GM18498 (cell line): ENCODE data around the gene PARVB.
"Not testable (repeated sequence)": the region's sequence is repeated elsewhere in the genome, so short reads cannot be mapped to it uniquely, and the experiment has no call there.

Experiments used
- ATAC-seq: cut with Tn5 transposase; IDR thresholded peaks from one replicate; pipeline ENCODE4 v1.9.1; 2021; ENCODE audit warnings: mild to moderate bottlenecking, moderate library complexity; ENCODE audit not compliant: unreplicated experiment

PARVB gene

GRCh38 chr22:43996170-43996980 is 27.7 kb upstream of the PARVB start:
- ATAC-seq = no peak

GRCh38 chr22:43996981-43997265 is 27.2 kb upstream of the PARVB start:
- ATAC-seq = no peak

GRCh38 chr22:43998679-43999264 is 25.3 kb upstream of the PARVB start:
- no peak for ATAC-seq

- no peak for ATAC-seq
Observed at GRCh38 chr22:43999378-43999777, 24.7 kb upstream of the PARVB start.

- no peak for ATAC-seq
Observed at GRCh38 chr22:44000123-44000522, 24.0 kb upstream of the PARVB start.

- no peak for ATAC-seq
Observed at GRCh38 chr22:44001521-44001920, 22.6 kb upstream of the PARVB start.

- ATAC-seq = no peak
Observed at GRCh38 chr22:44002324-44002723, 21.8 kb upstream of the PARVB start.

- ATAC-seq = no peak
Observed at GRCh38 chr22:44002997-44003396, 21.1 kb upstream of the PARVB start.

- ATAC-seq = no peak
Observed at GRCh38 chr22:44003405-44004103, 20.5 kb upstream of the PARVB start.

- ATAC-seq = no peak
Observed at GRCh38 chr22:44004104-44004460, 20.0 kb upstream of the PARVB start.

- no peak for ATAC-seq
Observed at GRCh38 chr22:44005524-44005923, 18.6 kb upstream of the PARVB start.

GRCh38 chr22:44012162-44012561 is 11.9 kb upstream of the PARVB start:
- ATAC-seq = no peak

- ATAC-seq = no peak
Observed at GRCh38 chr22:44012591-44012990, 11.5 kb upstream of the PARVB start.

GRCh38 chr22:44014241-44014640 is 9.9 kb upstream of the PARVB start:
- ATAC-seq = no peak

GRCh38 chr22:44016586-44016985 is 7.5 kb upstream of the PARVB start:
- ATAC-seq = not testable (repeated sequence)

- no peak for ATAC-seq
Observed at GRCh38 chr22:44018594-44018993, 5.5 kb upstream of the PARVB start.

GRCh38 chr22:44019416-44019815 is 4.7 kb upstream of the PARVB start:
- ATAC-seq = no peak

- no peak for ATAC-seq
Observed at GRCh38 chr22:44019846-44020245, 4.3 kb upstream of the PARVB start.

- ATAC-seq = no peak
Observed at GRCh38 chr22:44020981-44021380, 3.1 kb upstream of the PARVB start.

GRCh38 chr22:44023404-44024287 is 456 bp upstream of the PARVB start:
- peak; percentile 31 for ATAC-seq
